PC-9 (cell line): ENCODE measurements around the gene TAS2R40. TPM values are rescaled to one million over a fixed set of nuclear protein-coding genes. Genes with fewer than 3 reads are reported as not detected.

ENCODE experiments used
- BruUV-seq: library from RNA; stranded (reverse); fragments of 400-500 nt; replicated peaks from 2 replicates; lab custom pipeline; 2021; lab: Mats Ljungman, UMichigan
- CTCF ChIA-PET: fragments of 300-600 bp; sonication (Branson Sonifier 250); formaldehyde crosslinking; loops from one replicate; lab custom pipeline; 2022; ENCODE audit warnings: antibody characterized with exemption; lab: Charles Lee
- POLR2A ChIA-PET: fragments of 300-600 bp; sonication (Branson Sonifier 250); formaldehyde crosslinking; loops from one replicate; lab custom pipeline; 2022; ENCODE audit warnings: antibody characterized with exemption; ENCODE audit not compliant: unreplicated experiment; lab: Charles Lee
- DNase-seq, 2 experiments: peaks; one replicate each; pipeline versions ENCODE4 v3.0.0 to v3.0.0-alpha.2; 2015 to 2022; ENCODE audit warnings: mixed read lengths in 1 of 2
- H2AFZ ChIP-seq: fragments of 200-600 bp; sonication (generic); 2 replicates; pipeline ENCODE4 v1.8.1; 2017; ENCODE audit warnings: antibody characterized with exemption
- H3F3A ChIP-seq: fragments of 200-600 bp; sonication (generic); 2 replicates; pipeline ENCODE4 v1.8.1; 2017; ENCODE audit warnings: antibody characterized with exemption, mild to moderate bottlenecking, low read depth; ENCODE audit not compliant: insufficient read depth
- H3K27ac ChIP-seq: fragments of 200-600 bp; sonication (generic); 2 replicates; pipeline ENCODE4 v1.6.1; 2016; ENCODE audit warnings: mixed run types
- H3K27me3 ChIP-seq: fragments of 200-600 bp; sonication (generic); 2 replicates; pipeline ENCODE4 v1.6.1; 2016; ENCODE audit warnings: low read depth, mixed run types; ENCODE audit not compliant: insufficient read depth
- H3K36me3 ChIP-seq: fragments of 200-600 bp; sonication (generic); 2 replicates; pipeline ENCODE4 v1.6.1; 2016; ENCODE audit warnings: low read depth, mixed run types
- H3K4me1 ChIP-seq: fragments of 200-600 bp; sonication (generic); replicated peaks from 2 replicates; pipeline ENCODE4 v1.6.1; 2016; ENCODE audit warnings: mixed run types; ENCODE audit not compliant: insufficient read depth
- H3K4me2 ChIP-seq: fragments of 200-600 bp; sonication (generic); 2 replicates; pipeline ENCODE4 v1.6.1; 2017; ENCODE audit warnings: mixed run types
- H3K4me3 ChIP-seq: fragments of 200-600 bp; sonication (generic); 2 replicates; pipeline ENCODE4 v1.6.1; 2016; ENCODE audit warnings: mixed run types
- H3K79me2 ChIP-seq: fragments of 200-600 bp; sonication (generic); 2 replicates; pipeline ENCODE4 v1.6.1; 2017; ENCODE audit warnings: low read depth, mixed run types
- H3K9me2 ChIP-seq: fragments of 200-600 bp; sonication (generic); 2 replicates; pipeline ENCODE4 v1.8.1; 2017; ENCODE audit warnings: mild to moderate bottlenecking; ENCODE audit not compliant: insufficient read depth
- H3K9me3 ChIP-seq: fragments of 200-600 bp; sonication (generic); 2 replicates; pipeline ENCODE4 v1.8.1; 2016; ENCODE audit warnings: low read depth; ENCODE audit not compliant: insufficient read depth
- H4K20me1 ChIP-seq: fragments of 200-600 bp; sonication (generic); 2 replicates; pipeline ENCODE4 v1.8.1; 2017; ENCODE audit not compliant: insufficient read depth
- CTCF ChIP-seq: fragments of 200-600 bp; sonication (generic); conservative IDR thresholded peaks from 2 replicates; pipeline ENCODE4 v1.6.1; 2017; ENCODE audit warnings: mixed run types, antibody characterized with exemption, mild to moderate bottlenecking, moderate library complexity
- EZH2 ChIP-seq: fragments of 200-600 bp; sonication (generic); IDR thresholded peaks from 2 replicates; pipeline ENCODE4 v1.8.0; 2017; ENCODE audit warnings: antibody characterized with exemption, low read depth
- intact Hi-C: fragments of 100-400 bp; cut with micrococcal nuclease; formaldehyde crosslinking; loops from one replicate; pipeline ENCODE4 v1.10.0; 2022; ENCODE audit not compliant: unreplicated experiment
- total RNA-seq: library from RNA; stranded (reverse); gene quantifications from 2 replicates; pipeline ENCODE4 v1.2.3, GENCODE V29; 2021

TAS2R40 gene
- total RNA-seq, 1 experiment from 2014 or later = not detected

- POLR2A ChIA-PET = no interaction called here
- no peak for DNase-seq
- Histone ChIP-seq H3K27ac (no peak overlapping the region), H3K9me2 (no peaks in the 10 kb centered on the region), H2AFZ (no peak overlapping the region), H3K36me3 (no peaks in the 10 kb centered on the region), H3K4me1 (peaks cover 11% of the 10 kb centered on the region), H4K20me1 (no peaks in the 10 kb centered on the region), H3F3A (peaks cover 1% of the 10 kb centered on the region; the same call in 1 of the 2 replicates), H3K27me3 (no peaks in the 10 kb centered on the region), H3K9me3 (peaks cover 9% of the 10 kb centered on the region; the same call in 1 of the 2 replicates), H3K4me2 (no peak overlapping the region), H3K79me2 (no peaks in the 10 kb centered on the region), H3K4me3 (no peak overlapping the region)
- no peak for TF ChIP-seq EZH2
- no peak for TF ChIP-seq CTCF
- intact Hi-C loops = loop anchor here (10.0 kb wide), 1 partner anchor 270 kb away; no protein-coding TSS in a partner anchor
- BruUV-seq = no TSS peak
- CTCF ChIA-PET = no interaction called here
These were observed 12.7 kb downstream of the TAS2R40 start for GRCh38 chr7:143234533-143234875.

- no peak overlapping the region for H3K4me2 ChIP-seq
- peaks cover 9% of the 10 kb centered on the region; the same call in 1 of the 2 replicates for H3K9me3 ChIP-seq
- no peaks in the 10 kb centered on the region for H3K9me2 ChIP-seq
- TF ChIP-seq CTCF (no peak), EZH2 (no peak)
- ChIA-PET POLR2A (no interaction called here), CTCF (no interaction called here)
- no peak for DNase-seq
- peaks cover 22% of the 10 kb centered on the region for H3K4me1 ChIP-seq
- H3K27ac ChIP-seq = no peak overlapping the region
- H2AFZ ChIP-seq = no peak overlapping the region
- H3K36me3 ChIP-seq = no peaks in the 10 kb centered on the region
- no peaks in the 10 kb centered on the region for H4K20me1 ChIP-seq
- intact Hi-C loops = loop anchor here (10.0 kb wide), 1 partner anchor 269 kb away; no protein-coding TSS in a partner anchor
- BruUV-seq = no TSS peak
- no peak overlapping the region for H3K4me3 ChIP-seq
- no peaks in the 10 kb centered on the region for H3K79me2 ChIP-seq
- no peaks in the 10 kb centered on the region for H3K27me3 ChIP-seq
- H3F3A ChIP-seq = peaks cover 11% of the 10 kb centered on the region
These were observed 13.7 kb downstream of the TAS2R40 start for GRCh38 chr7:143235561-143235960.

- Histone ChIP-seq H3K79me2 (no peaks in the 10 kb centered on the region), H3K36me3 (no peaks in the 10 kb centered on the region), H3F3A (peaks cover 11% of the 10 kb centered on the region), H3K9me3 (peaks cover 9% of the 10 kb centered on the region; the same call in 1 of the 2 replicates), H3K4me2 (no peak overlapping the region), H3K27me3 (no peaks in the 10 kb centered on the region), H2AFZ (no peak overlapping the region), H4K20me1 (no peaks in the 10 kb centered on the region), H3K27ac (no peak overlapping the region), H3K4me3 (no peak overlapping the region), H3K4me1 (peaks cover 30% of the 10 kb centered on the region), H3K9me2 (no peaks in the 10 kb centered on the region)
- no TSS peak for BruUV-seq
- ChIA-PET POLR2A (interaction anchor here (0.5 kb wide), 1 partner anchor 937 kb away, joined by 27 read pairs; no protein-coding TSS in a partner anchor), CTCF (no interaction called here)
- intact Hi-C loops = loop anchor here (10.0 kb wide), 1 partner anchor 268 kb away; no protein-coding TSS in a partner anchor
- TF ChIP-seq CTCF = no peak
- no peak for TF ChIP-seq EZH2
- no peak for DNase-seq
These were observed 14.7 kb downstream of the TAS2R40 start for GRCh38 chr7:143236408-143236990.
